Measurements from ENCODE around the gene ZNF426.

Gene ZNF426

GRCh38 chr19:9580728-9581127 is 42.3 kb upstream of the ZNF426 start:
- H3K79me2 ChIP-seq (ENCODE audit: low read length): peaks cover 87% of the 10 kb centered on the region
- no peaks in the 10 kb centered on the region for H3K9me3 ChIP-seq (replicated peaks; ENCODE audit: insufficient read depth, low read length)
- H3K9ac ChIP-seq (ENCODE audit: low read length): no peak overlapping the region
- TF ChIP-seq EZH2 (optimal IDR thresholded peaks at IDR 0.05; ENCODE audit: low read depth, low read length): no peak
- TF ChIP-seq EZH2phosphoT487 (IDR thresholded peaks at IDR 0.05; ENCODE audit: low read length): no peak
- TF ChIP-seq CTCF (IDR thresholded peaks at IDR 0.05; ENCODE audit: low read length): no peak
- no peaks in the 10 kb centered on the region for H4K20me1 ChIP-seq (ENCODE audit: insufficient read depth, low read length)
- no peak overlapping the region for H3K27ac ChIP-seq (ENCODE audit: low read length)
- no peak overlapping the region for H3K4me3 ChIP-seq (ENCODE audit: low read length)
- no peaks in the 10 kb centered on the region for H3K9me2 ChIP-seq (replicated peaks; ENCODE audit: insufficient read depth, low read length)
- no peak overlapping the region for H3K4me2 ChIP-seq (ENCODE audit: low read depth, low read length)
- H2AFZ ChIP-seq (ENCODE audit: low read length): no peak overlapping the region
- no peaks in the 10 kb centered on the region for H3K4me1 ChIP-seq (ENCODE audit: low read length)
- peaks cover 5% of the 10 kb centered on the region; the same call in 1 of the 2 replicates for H3F3A ChIP-seq (ENCODE audit: insufficient read depth, low read length)
- H3K27me3 ChIP-seq (replicated peaks; ENCODE audit: insufficient read depth, low read length): no peaks in the 10 kb centered on the region
- peaks cover 14% of the 10 kb centered on the region; the same call in 1 of the 2 replicates for H3K36me3 ChIP-seq (replicated peaks; ENCODE audit: insufficient read depth, low read length)
- no peak for DNase-seq

- no peak for DNase-seq
- Histone ChIP-seq H3K9me2 (replicated peaks; ENCODE audit: insufficient read depth, low read length) (no peaks in the 10 kb centered on the region), H3K27me3 (replicated peaks; ENCODE audit: insufficient read depth, low read length) (no peaks in the 10 kb centered on the region), H3K27ac (ENCODE audit: low read length) (no peak overlapping the region), H3K4me3 (ENCODE audit: low read length) (no peak overlapping the region), H3K9me3 (replicated peaks; ENCODE audit: insufficient read depth, low read length) (no peaks in the 10 kb centered on the region; the same call in 1 of the 2 replicates), H4K20me1 (ENCODE audit: insufficient read depth, low read length) (no peaks in the 10 kb centered on the region), H3K9ac (ENCODE audit: low read length) (no peak overlapping the region), H2AFZ (ENCODE audit: low read length) (no peak overlapping the region), H3K4me2 (ENCODE audit: low read depth, low read length) (no peak overlapping the region), H3K4me1 (ENCODE audit: low read length) (no peaks in the 10 kb centered on the region), H3K36me3 (replicated peaks; ENCODE audit: insufficient read depth, low read length) (peaks cover 69% of the 10 kb centered on the region), H3F3A (ENCODE audit: insufficient read depth, low read length) (no peaks in the 10 kb centered on the region), H3K79me2 (ENCODE audit: low read length) (peaks cover 78% of the 10 kb centered on the region)
- TF ChIP-seq EZH2phosphoT487 (IDR thresholded peaks at IDR 0.05; ENCODE audit: low read length) (no peak), CTCF (IDR thresholded peaks at IDR 0.05; ENCODE audit: low read length) (no peak), EZH2 (optimal IDR thresholded peaks at IDR 0.05; ENCODE audit: low read depth, low read length) (no peak)
Measured at GRCh38 chr19:9570255-9570654, 31.8 kb upstream of the ZNF426 start.

- Histone ChIP-seq H3K9me2 (replicated peaks; ENCODE audit: insufficient read depth, low read length) (no peaks in the 10 kb centered on the region), H4K20me1 (ENCODE audit: insufficient read depth, low read length) (no peaks in the 10 kb centered on the region), H3K36me3 (replicated peaks; ENCODE audit: insufficient read depth, low read length) (peaks cover 76% of the 10 kb centered on the region), H3K4me2 (ENCODE audit: low read depth, low read length) (no peak overlapping the region), H2AFZ (ENCODE audit: low read length) (no peak overlapping the region), H3K4me1 (ENCODE audit: low read length) (no peaks in the 10 kb centered on the region), H3K27me3 (replicated peaks; ENCODE audit: insufficient read depth, low read length) (no peaks in the 10 kb centered on the region), H3K4me3 (ENCODE audit: low read length) (no peak overlapping the region), H3K27ac (ENCODE audit: low read length) (no peak overlapping the region), H3K9ac (ENCODE audit: low read length) (no peak overlapping the region), H3K79me2 (ENCODE audit: low read length) (peaks cover 50% of the 10 kb centered on the region), H3K9me3 (replicated peaks; ENCODE audit: insufficient read depth, low read length) (no peaks in the 10 kb centered on the region; the same call in 1 of the 2 replicates), H3F3A (ENCODE audit: insufficient read depth, low read length) (no peaks in the 10 kb centered on the region)
- TF ChIP-seq CTCF (IDR thresholded peaks at IDR 0.05; ENCODE audit: low read length) (peak; percentile 9; the same call in 1 of the 2 replicates), EZH2phosphoT487 (IDR thresholded peaks at IDR 0.05; ENCODE audit: low read length) (no peak)
- DNase-seq: no peak
Measured at GRCh38 chr19:9566729-9567128, 28.3 kb upstream of the ZNF426 start.
